T follicular helper cell (primary cell): ENCODE data around the gene BSG.
"Not testable (repeated sequence)": the region's sequence is repeated elsewhere in the genome, so short reads cannot be mapped to it uniquely, and the experiment has no call there.

Source experiments
- DNase-seq: peaks from one replicate; pipeline ENCODE4 v3.0.0-alpha.2; 2020; ENCODE audit warnings: low read depth

Gene BSG

GRCh38 chr19:604355-604754 is 32.0 kb downstream of the BSG start:
- DNase-seq: no peak

- not testable (repeated sequence) for DNase-seq
These were observed 32.9 kb downstream of the BSG start for GRCh38 chr19:605061-605971.

GRCh38 chr19:607301-608154 is 35.1 kb downstream of the BSG start:
- no peak for DNase-seq

GRCh38 chr19:608155-609003 is 36.0 kb downstream of the BSG start:
- no peak for DNase-seq

- no peak for DNase-seq
These were observed 36.6 kb downstream of the BSG start for GRCh38 chr19:609004-609346.

GRCh38 chr19:610071-610800 is 37.8 kb downstream of the BSG start:
- no peak for DNase-seq

GRCh38 chr19:610801-611480 is 38.5 kb downstream of the BSG start:
- peak; percentile 49 for DNase-seq

- peak; percentile 26 for DNase-seq
These were observed 39.1 kb downstream of the BSG start for GRCh38 chr19:611481-611868.

GRCh38 chr19:612941-613340 is 40.5 kb downstream of the BSG start:
- no peak for DNase-seq

- no peak for DNase-seq
These were observed 41.6 kb downstream of the BSG start for GRCh38 chr19:613732-614567.

GRCh38 chr19:615619-616018 is 43.2 kb downstream of the BSG start:
- no peak for DNase-seq

- DNase-seq: no peak
These were observed 43.8 kb downstream of the BSG start for GRCh38 chr19:616062-616700.

GRCh38 chr19:616747-617526 is 44.5 kb downstream of the BSG start:
- no peak for DNase-seq

- DNase-seq: no peak
These were observed 45.3 kb downstream of the BSG start for GRCh38 chr19:617551-618246.

GRCh38 chr19:618247-618619 is 45.8 kb downstream of the BSG start:
- no peak for DNase-seq

GRCh38 chr19:618674-619285 is 46.4 kb downstream of the BSG start:
- no peak for DNase-seq

GRCh38 chr19:619286-620002 is 47.0 kb downstream of the BSG start:
- no peak for DNase-seq
